Neural progenitor cell (in vitro differentiated cells): Measurements from ENCODE around the gene TENM3.

Experiments used
- CTCF ChIP-seq: fragments of 200-600 bp; sonication (generic); IDR thresholded peaks from 2 replicates; pipeline ENCODE4 v1.5.1; 2017; ENCODE audit warnings: antibody characterized with exemption, mild to moderate bottlenecking
- EZH2 ChIP-seq: fragments of 200-600 bp; sonication (generic); IDR thresholded peaks from 2 replicates; pipeline ENCODE4 v1.6.1; 2017; ENCODE audit warnings: antibody characterized with exemption, mild to moderate bottlenecking, moderate library complexity

- TF ChIP-seq CTCF (no peak), EZH2 (no peak)
Measured at GRCh38 chr4:182766857-182767250, 523.7 kb downstream of the TENM3 start.
